HepG2 (cell line): ENCODE measurements around the gene ZMIZ1. TPM values are rescaled to one million over a fixed set of nuclear protein-coding genes. Genes with fewer than 3 reads are reported as not detected.

Experiments used
- AGO1 ChIP-seq: fragments of 200-400 bp; formaldehyde crosslinking; IDR thresholded peaks from 2 replicates; pipeline ENCODE4 v1.6.1; 2017; ENCODE audit warnings: mild to moderate bottlenecking, low read depth, low read length, moderate library complexity; ENCODE audit not compliant: poor library complexity, severe bottlenecking
- FUBP1 ChIP-seq: sonication (generic); formaldehyde crosslinking; IDR thresholded peaks from 2 replicates; pipeline ENCODE4 v1.5.1; 2020; ENCODE audit warnings: missing genetic modification reagents, mild to moderate bottlenecking, borderline replicate concordance
- HIC2 ChIP-seq: sonication (generic); formaldehyde crosslinking; IDR thresholded peaks from 2 replicates; pipeline ENCODE4 v1.9.0; 2022; ENCODE audit warnings: low read depth, missing genetic modification reagents
- HNRNPL ChIP-seq: fragments of 200-400 bp; formaldehyde crosslinking; IDR thresholded peaks from 2 replicates; pipeline ENCODE4 v1.6.1; 2017; ENCODE audit warnings: mild to moderate bottlenecking, low read depth, low read length
- IKZF4 ChIP-seq: sonication (generic); formaldehyde crosslinking; IDR thresholded peaks from 2 replicates; pipeline ENCODE4 v1.5.1; 2020; ENCODE audit warnings: borderline replicate concordance, mild to moderate bottlenecking, low read depth, missing genetic modification reagents; ENCODE audit errors: not compliant biosample characterization
- IKZF5 ChIP-seq: IDR thresholded peaks from 2 replicates; pipeline ENCODE4 v1.6.1; 2018; ENCODE audit warnings: missing genetic modification reagents, mild to moderate bottlenecking, missing compliant biosample characterization
- PHF21A ChIP-seq: sonication (generic); formaldehyde crosslinking; IDR thresholded peaks from 2 replicates; pipeline ENCODE4 v1.5.0; 2020; ENCODE audit warnings: mild to moderate bottlenecking, missing genetic modification reagents
- USF2 ChIP-seq, 2 experiments: sonication (generic) in 1 of 2; formaldehyde crosslinking in 1 of 2; IDR thresholded peaks; 2 replicates each; pipeline versions ENCODE4 v1.5.1 to v1.6.1; 2011 to 2020; ENCODE audit warnings: borderline replicate concordance in 1 of 2, low read depth in 1 of 2, low read length in 1 of 2, mild to moderate bottlenecking in 1 of 2, missing genetic modification reagents in 1 of 2, moderate library complexity in 1 of 2
- ZFX ChIP-seq: sonication (generic); formaldehyde crosslinking; IDR thresholded peaks from 2 replicates; pipeline ENCODE4 v1.4.0; 2020; ENCODE audit warnings: mild to moderate bottlenecking, low read depth, missing genetic modification reagents, moderate library complexity
- ZMYM3 ChIP-seq: sonication (generic); formaldehyde crosslinking; IDR thresholded peaks from 2 replicates; pipeline ENCODE4 v1.5.1; 2020; ENCODE audit warnings: mild to moderate bottlenecking, missing genetic modification reagents
- ZNF567 ChIP-seq: sonication (generic); formaldehyde crosslinking; IDR thresholded peaks from 2 replicates; pipeline ENCODE4 v1.8.1; 2023; ENCODE audit warnings: mild to moderate bottlenecking, missing genetic modification reagents, borderline replicate concordance
- ZNF569 ChIP-seq: sonication (generic); formaldehyde crosslinking; IDR thresholded peaks from 2 replicates; pipeline ENCODE4 v1.5.0; 2020; ENCODE audit warnings: mild to moderate bottlenecking, missing genetic modification reagents, moderate library complexity, borderline replicate concordance
- ZNF687 ChIP-seq: sonication (generic); formaldehyde crosslinking; IDR thresholded peaks from 2 replicates; pipeline ENCODE4 v1.5.1; 2020; ENCODE audit warnings: mild to moderate bottlenecking, missing genetic modification reagents, moderate library complexity
- ZNF761 ChIP-seq: sonication (generic); formaldehyde crosslinking; conservative IDR thresholded peaks from 2 replicates; pipeline ENCODE4 v1.4.0; 2020; ENCODE audit warnings: mild to moderate bottlenecking, missing genetic modification reagents
- ZSCAN21 ChIP-seq: sonication (generic); formaldehyde crosslinking; IDR thresholded peaks from 2 replicates; pipeline ENCODE4 v1.8.0; 2022; ENCODE audit warnings: mild to moderate bottlenecking, missing genetic modification reagents, moderate library complexity, borderline replicate concordance
- polyA plus RNA-seq, 8 experiments: library from polyadenylated mRNA; depleted of rRNA in 3 of 8; stranded (reverse) in 7 of 8; unstranded in 1 of 8; fragments of >200 nt; fragmentation: Illumina TruSeq in 4 of 8; extraction: Trizol in 4 of 8; gene quantifications; 2 replicates each; pipeline versions ENCODE4 v1.2.1 to v1.2.3, GENCODE V29; 2011 to 2016; ENCODE audit warnings: low read depth in 4 of 8, missing spikeins in 1 of 8, mixed read lengths in 1 of 8; ENCODE audit not compliant: insufficient read depth in 1 of 8
- total RNA-seq, 5 experiments: library from RNA; depleted of rRNA; stranded (reverse); fragments of >200 nt; fragmentation: Illumina TruSeq; extraction: Trizol; gene quantifications; 2 replicates each; pipeline ENCODE4 v1.2.3, GENCODE V29; 2016; ENCODE audit warnings: low read depth in 1 of 5

The ZMIZ1 gene
- total and polyA plus RNA-seq, 2 of the 13 experiments (the other 11 are each of a cell fraction or from before 2014, with no cell fraction given), result 5.3 to 10.2 TPM

GRCh38 chr10:79047875-79048638 is 20.7 kb upstream of the ZMIZ1 start (continued):
- TF ChIP-seq FUBP1 (CRISPR knock-in tag) (no peak), HIC2 (CRISPR knock-in tag) (0 out of 2 replicates have a peak, but pooled peaks have one; percentile 19), PHF21A (CRISPR knock-in tag) (peak; percentile 32; the same call in 1 of the 2 replicates), HNRNPL (0 out of 2 replicates have a peak, but pooled peaks have one; percentile 24), ZFX (CRISPR knock-in tag) (0 out of 2 replicates have a peak, but pooled peaks have one; percentile 6), ZNF761 (CRISPR knock-in tag) (no peak), ZNF569 (CRISPR knock-in tag) (no peak), ZSCAN21 (no peak), ZMYM3 (CRISPR knock-in tag) (0 out of 2 replicates have a peak, but pooled peaks have one; percentile 0), IKZF4 (CRISPR knock-in tag) (no peak), ZNF567 (CRISPR knock-in tag) (no peak), USF2 (IDR thresholded peaks at IDR 0.05; ENCODE audit: low read depth, low read length) (no peak), USF2 (CRISPR knock-in tag; IDR thresholded peaks at IDR 0.05; ENCODE audit: borderline replicate concordance) (no peak), ZNF687 (CRISPR knock-in tag) (peak; percentile 27; the same call in 1 of the 2 replicates), IKZF5 (CRISPR knock-in tag) (no peak), AGO1 (no peak)
